ENCODE measurements around the gene GNMT. TPM values are rescaled to one million over a fixed set of nuclear protein-coding genes. Genes with fewer than 3 reads are reported as not detected.

The GNMT gene
- total and polyA plus RNA-seq, 4 donors, result 10.5 to 163 (median 130) TPM

- 17% methylated on average over 15 of the region's 15 CpGs for WGBS
- H3K4me1 ChIP-seq (ENCODE audit: control insufficient read depth in 4 of 4, insufficient read depth in 4 of 4, low read length in 3 of 4), result peaks cover 3 to 32% (median 26%) of the 10 kb centered on the region in 4 donors
- peak overlapping the region in 1 of 2 donors; percentile 8 for H3K9ac ChIP-seq (ENCODE audit: low read depth in 1 of 2, low read length in 2 of 2)
- no peaks in the 10 kb centered on the region for H3K9me3 ChIP-seq (ENCODE audit: control insufficient read depth in 4 of 4, low read length in 3 of 4)
- no peak for DNase-seq (ENCODE audit: low spot score)
- H3K27ac ChIP-seq (ENCODE audit: low read depth in 1 of 2, low read length in 2 of 2), result peak overlapping the region; percentile 84 to 94
- H3K27me3 ChIP-seq (ENCODE audit: control insufficient read depth in 4 of 4, insufficient read depth in 4 of 4, low read length in 3 of 4), result no peaks in the 10 kb centered on the region
- peaks cover 6 to 30% (median 19%) of the 10 kb centered on the region in 4 donors for H3K36me3 ChIP-seq (ENCODE audit: control insufficient read depth in 4 of 4, insufficient read depth in 3 of 4, low read depth in 1 of 4, low read length in 3 of 4)
- TF ChIP-seq YY1 (IDR thresholded peaks at IDR 0.05) (peak; percentile 2), JUND (IDR thresholded peaks at IDR 0.05) (no peak), RAD21 (IDR thresholded peaks at IDR 0.05) (peak in 1 of 2 donors; percentile 42), FOXA2 (IDR thresholded peaks at IDR 0.05) (no peak), HNF4G (IDR thresholded peaks at IDR 0.05) (no peak), EGR1 (IDR thresholded peaks at IDR 0.05; ENCODE audit: low read depth in 2 of 2) (no peak), GABPA (IDR thresholded peaks at IDR 0.05 in 1 of 2, conservative IDR thresholded peaks at IDR 0.05 in 1 of 2) (peak in 1 of 2 donors; percentile 22), NR2F2 (IDR thresholded peaks at IDR 0.05) (no peak), REST (IDR thresholded peaks at IDR 0.05) (peak; percentile 14), HNF4A (conservative IDR thresholded peaks at IDR 0.05) (peak in 1 of 2 donors; percentile 41), FOXA1 (IDR thresholded peaks at IDR 0.05) (no peak), CTCF (IDR thresholded peaks at IDR 0.05; ENCODE audit: low read depth, low read length, missing input control) (no peak), TAF1 (conservative IDR thresholded peaks at IDR 0.05) (no peak), ATF3 (IDR thresholded peaks at IDR 0.05) (no peak), RXRA (IDR thresholded peaks at IDR 0.05) (peak; percentile 29 to 42), SP1 (IDR thresholded peaks at IDR 0.05) (no peak)
- TF ChIP-seq, protein P1, sequence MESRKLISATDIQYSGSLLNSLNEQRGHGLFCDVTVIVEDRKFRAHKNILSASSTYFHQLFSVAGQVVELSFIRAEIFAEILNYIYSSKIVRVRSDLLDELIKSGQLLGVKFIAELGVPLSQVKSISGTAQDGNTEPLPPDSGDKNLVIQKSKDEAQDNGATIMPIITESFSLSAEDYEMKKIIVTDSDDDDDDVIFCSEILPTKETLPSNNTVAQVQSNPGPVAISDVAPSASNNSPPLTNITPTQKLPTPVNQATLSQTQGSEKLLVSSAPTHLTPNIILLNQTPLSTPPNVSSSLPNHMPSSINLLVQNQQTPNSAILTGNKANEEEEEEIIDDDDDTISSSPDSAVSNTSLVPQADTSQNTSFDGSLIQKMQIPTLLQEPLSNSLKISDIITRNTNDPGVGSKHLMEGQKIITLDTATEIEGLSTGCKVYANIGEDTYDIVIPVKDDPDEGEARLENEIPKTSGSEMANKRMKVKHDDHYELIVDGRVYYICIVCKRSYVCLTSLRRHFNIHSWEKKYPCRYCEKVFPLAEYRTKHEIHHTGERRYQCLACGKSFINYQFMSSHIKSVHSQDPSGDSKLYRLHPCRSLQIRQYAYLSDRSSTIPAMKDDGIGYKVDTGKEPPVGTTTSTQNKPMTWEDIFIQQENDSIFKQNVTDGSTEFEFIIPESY (IDR thresholded peaks at IDR 0.05), result no peak
- TF ChIP-seq, protein P2, sequence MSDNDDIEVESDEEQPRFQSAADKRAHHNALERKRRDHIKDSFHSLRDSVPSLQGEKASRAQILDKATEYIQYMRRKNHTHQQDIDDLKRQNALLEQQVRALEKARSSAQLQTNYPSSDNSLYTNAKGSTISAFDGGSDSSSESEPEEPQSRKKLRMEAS (IDR thresholded peaks at IDR 0.05), result no peak
- H3K4me3 ChIP-seq (ENCODE audit: low read depth in 1 of 3, low read length in 3 of 3), result peak overlapping the region; percentile 69 to 84 (median 80)
Measured at GRCh38 chr6:42961020-42961470, 491 bp downstream of the GNMT start.
